Stimulated activated effector memory CD8-positive, alpha-beta T cell treated with anti-CD3 and anti-CD28 coated beads, Interleukin-12 subunit alpha, Interleukin-12 subunit beta, amount 100 ng/mL, for 72 hours (primary cell): ENCODE data around the gene BNIPL.

Source experiments
- ATAC-seq: fragments of 150-1000 bp; cut with Tn5 transposase; 2 replicates; pipeline ENCODE4 v1.10.0; 2021
- DNase-seq, 2 donors: peaks; one replicate each; pipeline ENCODE4 v3.0.0; 2021 to 2022; ENCODE audit warnings: low spot score in 2 of 2
- H3K27ac Mint-ChIP-seq: one replicate; pipeline ENCODE4 v1.8.0; 2022; ENCODE audit warnings: mild to moderate bottlenecking, mixed read lengths
- H3K36me3 Mint-ChIP-seq: one replicate; pipeline ENCODE4 v1.8.0; 2022; ENCODE audit warnings: mild to moderate bottlenecking, mixed read lengths
- H3K4me1 Mint-ChIP-seq: one replicate; pipeline ENCODE4 v1.8.0; 2022; ENCODE audit warnings: mixed read lengths
- H3K4me3 Mint-ChIP-seq: one replicate; pipeline ENCODE4 v1.8.0; 2022; ENCODE audit warnings: mild to moderate bottlenecking, mixed read lengths
- H3K9me3 Mint-ChIP-seq: one replicate; pipeline ENCODE4 v1.8.0; 2022; ENCODE audit warnings: mixed read lengths

Gene BNIPL

DNA sequence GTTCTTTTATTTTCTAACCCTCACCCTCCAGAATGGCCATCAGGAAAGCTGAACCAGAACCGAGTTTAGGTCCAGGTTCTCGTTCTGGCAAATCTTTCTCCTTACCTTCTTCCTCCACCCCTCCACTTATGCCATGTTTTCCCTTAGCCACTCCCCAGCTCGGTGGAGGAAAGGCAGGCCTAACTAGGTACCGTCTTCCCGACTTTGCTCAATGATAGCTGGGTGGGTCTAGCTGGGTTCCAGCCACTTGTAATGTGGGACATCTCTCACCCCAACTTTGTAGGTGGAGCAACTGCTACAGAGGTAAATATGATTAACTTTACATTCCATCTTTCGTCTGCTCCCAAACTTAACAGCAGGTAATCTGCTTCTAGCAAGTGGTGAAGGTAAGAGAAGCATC, 646 bp downstream of the BNIPL start:
- peaks cover 29% of the 10 kb centered on the region for H3K36me3 Mint-ChIP-seq
- no peaks in the 10 kb centered on the region for H3K9me3 Mint-ChIP-seq
- peaks cover 7% of the 10 kb centered on the region for H3K4me1 Mint-ChIP-seq
- no peak overlapping the region for H3K27ac Mint-ChIP-seq
- DNase-seq (no peak), ATAC-seq (no peak)
- H3K4me3 Mint-ChIP-seq = no peak overlapping the region

- Mint-ChIP-seq H3K9me3 (no peaks in the 10 kb centered on the region), H3K27ac (no peak overlapping the region), H3K4me1 (peaks cover 21% of the 10 kb centered on the region), H3K4me3 (no peak overlapping the region), H3K36me3 (peaks cover 10% of the 10 kb centered on the region)
- DNase-seq = no peak
- ATAC-seq = no peak
These were observed 3.1 kb downstream of the BNIPL start for GRCh38 chr1:151039521-151039920.

- no peak for DNase-seq
- Mint-ChIP-seq H3K4me3 (no peak overlapping the region), H3K4me1 (peaks cover 35% of the 10 kb centered on the region), H3K27ac (peak overlapping the region; percentile 61), H3K9me3 (no peaks in the 10 kb centered on the region), H3K36me3 (peaks cover 11% of the 10 kb centered on the region)
- peak; percentile 17 for ATAC-seq
These were observed 6.8 kb downstream of the BNIPL start for GRCh38 chr1:151043163-151043562.

- peak within 1 kb of the TSS; percentile 93 for H3K27ac Mint-ChIP-seq
- ATAC-seq = peak; percentile 81
- peak within 1 kb of the TSS; percentile 91 for H3K4me3 Mint-ChIP-seq
- peaks cover 38% of the 10 kb centered on the region for H3K36me3 Mint-ChIP-seq
- no peaks in the 10 kb centered on the region for H3K9me3 Mint-ChIP-seq
- H3K4me1 Mint-ChIP-seq = peaks cover 53% of the 10 kb centered on the region
- DNase-seq = peak; percentile 40 to 73
These were observed 11.2 kb downstream of the BNIPL start, which contains the start of gene C1orf56 for GRCh38 chr1:151047591-151047924. Gene C1orf56, plus strand, starts transcription at chr1:151047751. Its CDS starts 97 bp downstream, at chr1:151047848.

DNA sequence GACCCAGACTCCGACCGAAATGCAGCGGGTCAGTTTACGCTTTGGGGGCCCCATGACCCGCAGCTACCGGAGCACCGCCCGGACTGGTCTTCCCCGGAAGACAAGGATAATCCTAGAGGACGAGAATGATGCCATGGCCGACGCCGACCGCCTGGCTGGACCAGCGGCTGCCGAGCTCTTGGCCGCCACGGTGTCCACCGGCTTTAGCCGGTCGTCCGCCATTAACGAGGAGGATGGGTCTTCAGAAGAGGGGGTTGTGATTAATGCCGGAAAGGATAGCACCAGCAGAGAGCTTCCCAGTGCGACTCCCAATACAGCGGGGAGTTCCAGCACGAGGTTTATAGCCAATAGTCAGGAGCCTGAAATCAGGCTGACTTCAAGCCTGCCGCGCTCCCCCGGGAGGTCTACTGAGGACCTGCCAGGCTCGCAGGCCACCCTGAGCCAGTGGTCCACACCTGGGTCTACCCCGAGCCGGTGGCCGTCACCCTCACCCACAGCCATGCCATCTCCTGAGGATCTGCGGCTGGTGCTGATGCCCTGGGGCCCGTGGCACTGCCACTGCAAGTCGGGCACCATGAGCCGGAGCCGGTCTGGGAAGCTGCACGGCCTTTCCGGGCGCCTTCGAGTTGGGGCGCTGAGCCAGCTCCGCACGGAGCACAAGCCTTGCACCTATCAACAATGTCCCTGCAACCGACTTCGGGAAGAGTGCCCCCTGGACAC, 11.7 kb downstream of the BNIPL start:
- Mint-ChIP-seq H3K4me3 (peak overlapping the region; percentile 91), H3K36me3 (peaks cover 44% of the 10 kb centered on the region)
- DNase-seq = peak; percentile 48 to 84

GRCh38 chr1:151048645-151049032, 12.3 kb downstream of the BNIPL start:
- ATAC-seq (no peak), DNase-seq (no peak)
- no peaks in the 10 kb centered on the region for H3K9me3 Mint-ChIP-seq
- peaks cover 43% of the 10 kb centered on the region for H3K4me1 Mint-ChIP-seq
- peak overlapping the region; percentile 91 for H3K4me3 Mint-ChIP-seq
- H3K27ac Mint-ChIP-seq = peak overlapping the region; percentile 93
- H3K36me3 Mint-ChIP-seq = peaks cover 49% of the 10 kb centered on the region

More for the DNA sequence above, 11.7 kb downstream of the BNIPL start:
- Mint-ChIP-seq H3K27ac (peak overlapping the region; percentile 93), H3K4me1 (peaks cover 48% of the 10 kb centered on the region), H3K9me3 (no peaks in the 10 kb centered on the region)
- peak; percentile 85 for ATAC-seq

DNA sequence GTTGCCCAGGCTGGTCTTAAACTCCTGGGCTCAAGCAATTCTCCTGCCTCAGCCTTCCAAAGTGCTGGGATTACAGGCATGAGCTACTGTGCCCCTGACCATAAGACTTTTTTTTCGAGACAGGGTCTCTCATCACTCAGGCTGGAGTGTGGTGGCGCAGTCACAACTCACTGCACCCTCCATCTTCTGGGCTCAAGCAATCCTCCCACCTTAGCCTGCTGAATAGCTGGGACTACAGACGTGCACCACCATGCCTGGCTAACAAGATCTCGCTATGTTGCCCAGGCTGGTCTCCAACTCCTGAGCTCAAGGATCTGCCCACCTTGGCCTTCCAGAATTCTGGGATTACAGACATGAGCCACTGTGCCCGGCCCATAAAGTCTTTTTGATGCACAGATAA, 13.1 kb downstream of the BNIPL start:
- H3K4me3 Mint-ChIP-seq = peak overlapping the region; percentile 91
- DNase-seq = no peak
- H3K27ac Mint-ChIP-seq = peak overlapping the region; percentile 43
- ATAC-seq = no peak
- H3K9me3 Mint-ChIP-seq = no peaks in the 10 kb centered on the region
- H3K4me1 Mint-ChIP-seq = peaks cover 42% of the 10 kb centered on the region
- peaks cover 57% of the 10 kb centered on the region for H3K36me3 Mint-ChIP-seq

DNA sequence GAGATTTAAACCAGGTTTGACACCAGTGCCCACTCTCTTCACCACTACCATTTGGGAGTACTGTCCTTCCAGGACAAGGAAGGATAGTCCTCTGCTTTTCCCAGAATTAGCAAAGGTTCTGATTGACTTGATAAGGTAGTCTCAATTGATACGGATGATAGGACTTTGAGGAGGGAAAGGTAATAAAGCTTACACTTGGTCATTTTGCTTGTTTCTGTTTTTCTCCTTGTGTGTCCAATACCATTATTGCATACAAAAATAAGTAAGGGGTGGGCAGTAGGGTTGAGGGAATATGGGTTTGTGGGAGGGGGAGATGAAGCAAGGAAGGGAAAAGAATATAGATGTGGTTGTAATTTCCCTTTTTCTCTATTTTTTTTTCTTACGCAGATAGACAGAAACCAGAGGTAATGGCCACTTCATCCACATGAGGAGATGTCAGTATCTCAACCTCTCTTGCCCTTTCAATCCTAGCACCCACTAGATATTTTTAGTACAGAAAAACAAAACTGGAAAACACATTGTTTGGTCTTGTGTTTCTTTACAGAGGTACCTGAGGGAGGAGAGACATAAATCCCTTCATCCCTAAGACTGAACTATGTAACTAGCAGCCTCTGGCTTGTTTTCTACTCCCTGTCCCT, 13.8 kb downstream of the BNIPL start:
- no peak for DNase-seq
- H3K4me1 Mint-ChIP-seq = peaks cover 49% of the 10 kb centered on the region

GRCh38 chr1:151051356-151052009, 15.1 kb downstream of the BNIPL start:
- no peaks in the 10 kb centered on the region for H3K9me3 Mint-ChIP-seq
- peaks cover 56% of the 10 kb centered on the region for H3K4me1 Mint-ChIP-seq
- ATAC-seq (no peak), DNase-seq (no peak)
- H3K4me3 Mint-ChIP-seq = no peak overlapping the region
- peaks cover 78% of the 10 kb centered on the region for H3K36me3 Mint-ChIP-seq
- peak overlapping the region; percentile 97 for H3K27ac Mint-ChIP-seq

More for the DNA sequence above, 13.8 kb downstream of the BNIPL start:
- peak overlapping the region; percentile 43 for H3K27ac Mint-ChIP-seq
- no peak for ATAC-seq
- peaks cover 65% of the 10 kb centered on the region for H3K36me3 Mint-ChIP-seq
- H3K4me3 Mint-ChIP-seq = no peak overlapping the region
- no peaks in the 10 kb centered on the region for H3K9me3 Mint-ChIP-seq

DNA sequence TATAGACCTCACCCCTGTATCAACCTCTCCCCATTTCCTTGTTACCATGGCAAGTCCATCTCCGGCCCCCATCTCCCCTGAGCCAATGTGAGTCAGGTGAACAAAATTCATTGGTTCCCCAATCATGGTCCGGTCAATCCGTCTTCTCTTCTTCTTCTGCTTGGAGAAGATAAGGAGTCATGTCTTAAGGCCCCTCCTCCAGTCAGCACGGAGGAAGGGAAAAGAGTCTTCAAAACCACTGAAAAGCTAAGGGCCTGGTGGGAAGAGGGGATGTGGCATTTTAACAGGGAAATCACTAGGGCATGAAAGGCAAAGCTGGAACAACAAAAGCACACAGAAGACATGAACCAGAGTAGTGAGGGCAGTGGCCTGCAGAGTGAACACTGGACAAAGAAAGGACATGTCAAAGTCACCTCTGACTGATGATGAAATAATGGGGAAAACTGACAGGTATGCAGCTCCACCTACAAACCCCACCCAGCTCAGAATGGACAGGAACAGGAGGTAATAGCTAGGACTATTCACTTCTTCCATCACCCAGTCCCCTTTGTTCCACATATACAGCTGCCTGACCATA, 18.7 kb downstream of the BNIPL start:
- peak overlapping the region; percentile 94 for H3K4me3 Mint-ChIP-seq
- H3K4me1 Mint-ChIP-seq = peaks cover 52% of the 10 kb centered on the region
- no peak for ATAC-seq
- H3K27ac Mint-ChIP-seq = peak overlapping the region; percentile 97
- H3K9me3 Mint-ChIP-seq = no peaks in the 10 kb centered on the region
- DNase-seq = no peak
- peaks cover 94% of the 10 kb centered on the region for H3K36me3 Mint-ChIP-seq

GRCh38 chr1:151055581-151055980, 19.2 kb downstream of the BNIPL start:
- Mint-ChIP-seq H3K36me3 (peaks cover 89% of the 10 kb centered on the region), H3K9me3 (no peaks in the 10 kb centered on the region), H3K4me3 (peak overlapping the region; percentile 94), H3K27ac (peak overlapping the region; percentile 97), H3K4me1 (peaks cover 53% of the 10 kb centered on the region)
- no peak for ATAC-seq
- DNase-seq = no peak

GRCh38 chr1:151056149-151056548, 19.8 kb downstream of the BNIPL start:
- H3K9me3 Mint-ChIP-seq = no peaks in the 10 kb centered on the region
- H3K4me1 Mint-ChIP-seq = peaks cover 53% of the 10 kb centered on the region
- H3K27ac Mint-ChIP-seq = peak overlapping the region; percentile 97
- H3K36me3 Mint-ChIP-seq = peaks cover 83% of the 10 kb centered on the region
- DNase-seq (no peak), ATAC-seq (no peak)
- H3K4me3 Mint-ChIP-seq = peak overlapping the region; percentile 94

DNA sequence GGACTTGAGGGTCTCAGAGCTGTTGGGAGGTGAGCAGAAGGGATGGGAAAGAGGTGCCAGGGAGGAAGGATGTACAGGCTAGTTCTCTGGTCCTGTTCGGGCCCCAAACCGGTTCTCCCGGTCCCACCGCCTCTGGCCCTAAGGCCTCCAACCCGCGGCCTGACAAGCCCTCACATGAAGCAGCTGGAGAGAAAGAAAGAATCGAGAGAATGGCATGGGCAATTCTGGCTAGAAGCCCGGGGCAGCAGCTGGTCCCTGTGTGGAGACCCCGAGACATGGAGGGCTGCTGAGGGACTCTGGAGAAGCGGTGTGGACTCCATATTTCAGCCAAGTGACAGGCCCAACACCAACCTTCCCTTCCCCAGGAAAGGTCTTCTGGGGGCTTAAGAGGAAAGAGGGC, 22.3 kb downstream of the BNIPL start:
- H3K4me3 Mint-ChIP-seq = peak overlapping the region; percentile 94
- no peaks in the 10 kb centered on the region for H3K9me3 Mint-ChIP-seq
- peaks cover 53% of the 10 kb centered on the region for H3K4me1 Mint-ChIP-seq
- H3K27ac Mint-ChIP-seq = peak overlapping the region; percentile 97
- no peak for DNase-seq
- ATAC-seq = no peak
- H3K36me3 Mint-ChIP-seq = peaks cover 58% of the 10 kb centered on the region

- peak; percentile 77 to 90 for DNase-seq
- Mint-ChIP-seq H3K9me3 (no peaks in the 10 kb centered on the region), H3K36me3 (peaks cover 51% of the 10 kb centered on the region), H3K4me3 (peak within 1 kb of the TSS; percentile 94), H3K27ac (peak within 1 kb of the TSS; percentile 97), H3K4me1 (peaks cover 52% of the 10 kb centered on the region)
- ATAC-seq = peak; percentile 89
These were observed 23.0 kb downstream of the BNIPL start, which contains the start of gene CDC42SE1 for GRCh38 chr1:151059109-151060006. Gene CDC42SE1, minus strand, starts transcription at chr1:151059622. Its CDS starts 3,892 bp downstream, at chr1:151055730.
